Peyer's patch (tissue), 4 donors: ENCODE measurements around the gene EXOC4. TPM values are rescaled to one million over a fixed set of nuclear protein-coding genes. Genes with fewer than 3 reads are reported as not detected.

ENCODE experiments used
- DNase-seq, 3 donors: peaks; one replicate each; pipeline ENCODE4 v3.0.0-alpha.2; 2017 to 2019
- H3K27ac ChIP-seq, 4 donors: fragments of 200-600 bp; sonication (generic); one replicate each; pipeline ENCODE4 v1.5.1; 2016 to 2019
- H3K27me3 ChIP-seq, 2 donors: fragments of 200-600 bp; sonication (generic); one replicate each; pipeline ENCODE4 v1.5.1; 2019
- H3K36me3 ChIP-seq, 3 donors: fragments of 200-600 bp; sonication (generic); one replicate each; pipeline ENCODE4 v1.5.1; 2016 to 2019
- H3K4me1 ChIP-seq, 4 donors: fragments of 200-600 bp; sonication (generic); one replicate each; pipeline ENCODE4 v1.5.1; 2016 to 2019
- H3K4me3 ChIP-seq, 4 donors: fragments of 200-600 bp; sonication (generic); 1 replicate in 3 of 4; 2 replicates in 1 of 4; pipeline ENCODE4 v1.5.1; 2016 to 2019; ENCODE audit warnings: mild to moderate bottlenecking in 1 of 4
- H3K9me3 ChIP-seq, 4 donors: fragments of 200-600 bp; sonication (generic); one replicate each; pipeline ENCODE4 v1.5.1; 2016 to 2019; ENCODE audit warnings: mild to moderate bottlenecking in 1 of 4
- POLR2A ChIP-seq, 2 donors: fragments of 450-650 bp; IDR thresholded peaks; one replicate each; pipeline ENCODE4 v1.5.1; 2017; ENCODE audit warnings: antibody characterized with exemption in 2 of 2, mild to moderate bottlenecking in 2 of 2, moderate library complexity in 2 of 2
- total RNA-seq, 4 donors: library from RNA; depleted of rRNA; stranded (reverse); fragments of >200 nt; gene quantifications; one replicate each; pipeline ENCODE4 v1.1.0, GENCODE V29; 2016
- TF ChIP-seq, protein P1 (sequence below), 6 experiments: fragments of 450-650 bp in 4 of 6; fragments of 200-600 bp in 2 of 6; sonication (generic) in 1 of 6; IDR thresholded peaks; one replicate each; pipeline ENCODE4 v1.5.1; 2017 to 2019; ENCODE audit warnings: antibody characterized with exemption in 6 of 6, mild to moderate bottlenecking in 3 of 6, moderate library complexity in 1 of 6

EXOC4 gene
- total RNA-seq, 4 donors from 2014 or later: 128 to 502 (median 141) TPM

- H3K36me3 ChIP-seq: peaks cover 0 to 21% (median 0%) of the 10 kb centered on the region in 3 donors
- H3K4me3 ChIP-seq: no peak overlapping the region
- H3K9me3 ChIP-seq: no peaks in the 10 kb centered on the region
- DNase-seq: no peak
- no peaks in the 10 kb centered on the region for H3K27me3 ChIP-seq
- TF ChIP-seq, protein P1, sequence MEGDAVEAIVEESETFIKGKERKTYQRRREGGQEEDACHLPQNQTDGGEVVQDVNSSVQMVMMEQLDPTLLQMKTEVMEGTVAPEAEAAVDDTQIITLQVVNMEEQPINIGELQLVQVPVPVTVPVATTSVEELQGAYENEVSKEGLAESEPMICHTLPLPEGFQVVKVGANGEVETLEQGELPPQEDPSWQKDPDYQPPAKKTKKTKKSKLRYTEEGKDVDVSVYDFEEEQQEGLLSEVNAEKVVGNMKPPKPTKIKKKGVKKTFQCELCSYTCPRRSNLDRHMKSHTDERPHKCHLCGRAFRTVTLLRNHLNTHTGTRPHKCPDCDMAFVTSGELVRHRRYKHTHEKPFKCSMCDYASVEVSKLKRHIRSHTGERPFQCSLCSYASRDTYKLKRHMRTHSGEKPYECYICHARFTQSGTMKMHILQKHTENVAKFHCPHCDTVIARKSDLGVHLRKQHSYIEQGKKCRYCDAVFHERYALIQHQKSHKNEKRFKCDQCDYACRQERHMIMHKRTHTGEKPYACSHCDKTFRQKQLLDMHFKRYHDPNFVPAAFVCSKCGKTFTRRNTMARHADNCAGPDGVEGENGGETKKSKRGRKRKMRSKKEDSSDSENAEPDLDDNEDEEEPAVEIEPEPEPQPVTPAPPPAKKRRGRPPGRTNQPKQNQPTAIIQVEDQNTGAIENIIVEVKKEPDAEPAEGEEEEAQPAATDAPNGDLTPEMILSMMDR (IDR thresholded peaks at IDR 0.05): no peak
- TF ChIP-seq POLR2A (IDR thresholded peaks at IDR 0.05): no peak
- no peaks in the 10 kb centered on the region for H3K4me1 ChIP-seq
- no peak overlapping the region for H3K27ac ChIP-seq
These were observed 51.1 kb downstream of the EXOC4 start for GRCh38 chr7:133303931-133304330.

DNA sequence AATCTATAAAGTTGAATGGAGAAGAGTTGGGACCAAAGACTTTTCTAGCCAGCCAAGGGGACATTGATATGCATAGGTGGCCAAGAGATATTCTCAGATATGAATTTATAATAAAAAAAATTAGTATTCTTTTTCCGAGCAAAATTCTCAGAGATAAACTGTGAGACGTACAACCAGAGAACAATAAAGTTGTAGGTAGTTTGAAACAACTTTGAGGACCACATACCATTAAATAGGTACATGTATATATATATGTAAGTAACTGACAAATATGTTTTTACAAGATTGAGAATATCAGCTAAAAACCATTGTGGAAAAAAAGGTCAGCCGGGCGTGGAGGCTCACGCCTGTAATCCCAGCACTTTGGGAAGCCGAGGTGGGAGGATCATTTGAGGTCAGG is 56.5 kb downstream of the EXOC4 start:
- no peaks in the 10 kb centered on the region for H3K9me3 ChIP-seq
- no peaks in the 10 kb centered on the region for H3K4me1 ChIP-seq
- no peak for DNase-seq
- H3K27me3 ChIP-seq: no peaks in the 10 kb centered on the region
- TF ChIP-seq, protein P1 (IDR thresholded peaks at IDR 0.05): no peak
- TF ChIP-seq POLR2A (IDR thresholded peaks at IDR 0.05): no peak
- H3K36me3 ChIP-seq: peaks cover 0 to 26% (median 0%) of the 10 kb centered on the region in 3 donors
- H3K4me3 ChIP-seq: no peak overlapping the region
- no peak overlapping the region for H3K27ac ChIP-seq

DNA sequence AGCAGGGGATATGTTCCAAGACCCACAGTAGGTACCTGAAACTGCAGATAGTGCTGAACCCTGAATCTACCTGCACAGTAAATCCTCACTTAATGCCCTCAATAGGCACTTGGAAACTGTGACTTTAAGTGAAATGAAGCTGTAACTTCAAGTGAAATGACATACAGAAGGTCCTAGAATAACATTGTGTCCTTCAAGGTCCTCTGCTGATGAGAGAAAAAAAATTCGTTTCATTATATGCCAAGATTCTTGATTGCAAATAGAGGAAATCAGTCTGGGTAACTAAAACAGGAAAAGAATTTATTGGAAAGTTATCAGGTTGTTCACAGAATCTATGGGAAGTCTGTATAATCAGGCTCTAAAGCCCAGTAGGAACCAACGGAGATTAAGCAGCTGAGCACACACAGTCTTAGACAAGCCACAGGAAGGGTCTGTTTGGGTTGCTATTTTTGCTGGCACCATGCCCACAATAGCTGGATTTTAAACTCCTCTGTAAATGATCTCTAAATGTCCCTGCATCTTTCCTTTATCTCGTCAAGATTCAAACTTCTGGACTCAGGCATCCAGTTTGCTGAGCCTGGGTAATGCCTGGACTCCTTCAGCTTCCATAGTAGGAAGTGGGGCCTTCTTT is 57.5 kb downstream of the EXOC4 start:
- Histone ChIP-seq H3K27me3 (no peaks in the 10 kb centered on the region), H3K9me3 (no peaks in the 10 kb centered on the region), H3K4me1 (no peaks in the 10 kb centered on the region), H3K4me3 (no peak overlapping the region), H3K27ac (no peak overlapping the region), H3K36me3 (peaks cover 0 to 26% (median 0%) of the 10 kb centered on the region in 3 donors)
- TF ChIP-seq POLR2A (IDR thresholded peaks at IDR 0.05): no peak
- TF ChIP-seq, protein P1 (IDR thresholded peaks at IDR 0.05): no peak
- DNase-seq: no peak

GRCh38 chr7:133313575-133313974 is 60.7 kb downstream of the EXOC4 start:
- H3K36me3 ChIP-seq: peaks cover 0 to 11% (median 0%) of the 10 kb centered on the region in 3 donors
- TF ChIP-seq POLR2A (IDR thresholded peaks at IDR 0.05): no peak
- TF ChIP-seq, protein P1 (IDR thresholded peaks at IDR 0.05): no peak
- H3K4me1 ChIP-seq: no peaks in the 10 kb centered on the region
- H3K9me3 ChIP-seq: no peaks in the 10 kb centered on the region
- H3K4me3 ChIP-seq: no peak overlapping the region
- H3K27ac ChIP-seq: no peak overlapping the region
- DNase-seq: no peak
- no peaks in the 10 kb centered on the region for H3K27me3 ChIP-seq

DNA sequence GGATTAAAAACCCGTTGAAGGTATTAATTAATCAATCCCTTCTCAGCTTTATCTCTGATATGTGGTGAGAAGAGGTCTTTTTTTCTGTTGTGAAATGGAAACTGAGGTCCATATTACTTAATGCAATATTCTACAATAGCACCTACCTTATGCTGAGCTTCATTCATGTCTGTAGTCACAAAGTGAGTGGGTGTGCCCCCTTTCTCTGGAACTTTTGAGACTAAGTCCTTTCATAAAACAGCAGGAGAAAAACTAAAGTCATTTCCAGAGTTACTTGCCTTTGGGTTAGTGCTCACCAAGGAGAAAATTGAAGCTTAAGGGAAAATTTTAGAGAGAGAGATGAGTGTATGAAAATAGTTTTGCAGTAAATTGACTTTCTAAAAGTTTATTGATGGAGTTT is 61.2 kb downstream of the EXOC4 start:
- H3K36me3 ChIP-seq: peaks cover 0 to 11% (median 0%) of the 10 kb centered on the region in 3 donors
- H3K27me3 ChIP-seq: no peaks in the 10 kb centered on the region
- H3K4me3 ChIP-seq: no peak overlapping the region
- TF ChIP-seq POLR2A (IDR thresholded peaks at IDR 0.05): no peak
- TF ChIP-seq, protein P1 (IDR thresholded peaks at IDR 0.05): no peak
- H3K27ac ChIP-seq: no peak overlapping the region
- no peaks in the 10 kb centered on the region for H3K4me1 ChIP-seq
- no peak for DNase-seq
- H3K9me3 ChIP-seq: no peaks in the 10 kb centered on the region
